SU-DHL-6 (cell line): ENCODE results near the gene MYLK3.

Source experiments
- CTCF ChIP-seq: fragments of 200-600 bp; sonication (generic); IDR thresholded peaks from one replicate; pipeline ENCODE4 v1.5.1; 2017; ENCODE audit warnings: antibody characterized with exemption, mild to moderate bottlenecking, low read length, moderate library complexity; ENCODE audit not compliant: insufficient read depth, poor library complexity, severe bottlenecking
- EZH2phosphoT487 ChIP-seq: fragments of 200-600 bp; sonication (generic), shearing (Covaris generic); conservative IDR thresholded peaks from 2 replicates; pipeline ENCODE4 v1.6.1; 2018; ENCODE audit warnings: mild to moderate bottlenecking, antibody characterized with exemption, low read length, moderate library complexity, mixed read lengths

- no peak for TF ChIP-seq CTCF
- no peak for TF ChIP-seq EZH2phosphoT487
These were observed 38.6 kb downstream of the MYLK3 start for GRCh38 chr16:46709469-46710005.
